SK-N-SH (cell line): ENCODE measurements around the gene TMEM94. TPM values are rescaled to one million over a fixed set of nuclear protein-coding genes. Genes with fewer than 3 reads are reported as not detected.

Source experiments
- CTCF ChIA-PET: fragments of 300-600, 350-600 bp; formaldehyde crosslinking; extraction: SDS; loops from one replicate; lab custom pipeline; 2021; lab: Yijun Ruan, JAX
- POLR2A ChIA-PET: fragments of 350-600 bp; sonication (Branson Sonifier 250); formaldehyde crosslinking; extraction: SDS; loops from one replicate; lab custom pipeline; 2020; ENCODE audit warnings: antibody characterized with exemption, inconsistent platforms; lab: Yijun Ruan, JAX
- DNase-seq: peaks from one replicate; pipeline ENCODE4 v3.0.0; 2012
- H2AFZ ChIP-seq: fragments of 200-600 bp; sonication (generic); 2 replicates; pipeline ENCODE4 v1.8.1; 2016; ENCODE audit warnings: antibody characterized with exemption, mild to moderate bottlenecking, low read depth
- H3F3A ChIP-seq: fragments of 200-600 bp; sonication (generic); replicated peaks from 2 replicates; pipeline ENCODE3; 2016; ENCODE audit warnings: antibody characterized with exemption, mild to moderate bottlenecking; ENCODE audit not compliant: insufficient read depth
- H3K27ac ChIP-seq, 2 experiments: fragments of 200-500 bp in 1 of 2; fragments of 200-600 bp in 1 of 2; sonication (Bioruptor generic) in 1 of 2; sonication (generic), shearing (Covaris generic) in 1 of 2; 2 replicates each; pipeline versions ENCODE4 v1.5.1 to v1.6.1; 2014 to 2016; ENCODE audit warnings: low read depth in 2 of 2, inconsistent platforms in 1 of 2, low read length in 1 of 2, mild to moderate bottlenecking in 1 of 2, mixed read lengths in 1 of 2
- H3K27me3 ChIP-seq: fragments of 200-600 bp; sonication (generic), shearing (Covaris generic); 2 replicates; pipeline ENCODE4 v1.6.1; 2016; ENCODE audit warnings: mixed run types; ENCODE audit not compliant: insufficient read depth
- H3K36me3 ChIP-seq, 2 experiments: fragments of 200-500 bp in 1 of 2; fragments of 200-600 bp in 1 of 2; sonication (Bioruptor generic) in 1 of 2; sonication (generic) in 1 of 2; replicated peaks in 1 of 2; 2 replicates each; pipeline versions ENCODE3 to v1.5.1; 2014 to 2016; ENCODE audit warnings: low read length in 1 of 2, mild to moderate bottlenecking in 1 of 2; ENCODE audit not compliant: insufficient read depth in 2 of 2, control insufficient read depth in 1 of 2
- H3K4me1 ChIP-seq, 2 experiments: fragments of 200-500 bp in 1 of 2; fragments of 200-600 bp in 1 of 2; sonication (Bioruptor generic) in 1 of 2; sonication (generic), shearing (Covaris generic) in 1 of 2; 2 replicates each; pipeline versions ENCODE4 v1.5.1 to v1.6.1; 2014 to 2016; ENCODE audit warnings: low read depth in 1 of 2, low read length in 1 of 2, mixed run types in 1 of 2; ENCODE audit not compliant: insufficient read depth in 2 of 2, control insufficient read depth in 1 of 2
- H3K4me2 ChIP-seq: fragments of 200-600 bp; sonication (generic), shearing (Covaris generic); 2 replicates; pipeline ENCODE4 v1.6.1; 2017; ENCODE audit warnings: mixed run types
- H3K4me3 ChIP-seq, 2 experiments: fragments of 200-500 bp in 1 of 2; fragments of 200-600 bp in 1 of 2; sonication (Bioruptor generic) in 1 of 2; sonication (generic), shearing (Covaris generic) in 1 of 2; 2 replicates each; pipeline versions ENCODE4 v1.5.1 to v1.8.1; 2014 to 2016; ENCODE audit warnings: low read depth in 2 of 2, inconsistent platforms in 1 of 2, low read length in 1 of 2, mild to moderate bottlenecking in 1 of 2, mixed read lengths in 1 of 2, moderate library complexity in 1 of 2
- H3K79me2 ChIP-seq: fragments of 200-600 bp; sonication (generic); 2 replicates; pipeline ENCODE4 v1.8.1; 2017; ENCODE audit warnings: mild to moderate bottlenecking; ENCODE audit not compliant: insufficient read depth
- H3K9ac ChIP-seq: fragments of 200-600 bp; sonication (generic); 2 replicates; pipeline ENCODE4 v1.6.1; 2017; ENCODE audit warnings: mixed run types
- H3K9me2 ChIP-seq: fragments of 200-600 bp; sonication (generic); 2 replicates; pipeline ENCODE4 v1.6.1; 2017; ENCODE audit warnings: mixed run types
- H3K9me3 ChIP-seq: fragments of 200-600 bp; sonication (generic); 2 replicates; pipeline ENCODE4 v1.6.1; 2017; ENCODE audit warnings: mixed run types, mild to moderate bottlenecking, moderate library complexity
- H4K20me1 ChIP-seq: fragments of 200-600 bp; sonication (generic); 2 replicates; pipeline ENCODE4 v1.6.1; 2017; ENCODE audit warnings: mild to moderate bottlenecking, mixed run types; ENCODE audit not compliant: insufficient read depth
- FOXJ3 ChIP-seq: sonication (generic); formaldehyde crosslinking; IDR thresholded peaks from 2 replicates; pipeline ENCODE4 v1.5.1; 2020; ENCODE audit warnings: mild to moderate bottlenecking, missing genetic modification reagents
- NFIC ChIP-seq: IDR thresholded peaks from 2 replicates; pipeline ENCODE4 v1.4.0; 2012; ENCODE audit warnings: borderline replicate concordance
- NRF1 ChIP-seq: IDR thresholded peaks from 2 replicates; pipeline ENCODE4 v1.6.1; 2012; ENCODE audit warnings: low read depth, mild to moderate bottlenecking, low read length
- RFX5 ChIP-seq: IDR thresholded peaks from 2 replicates; pipeline ENCODE4 v1.6.1; 2012; ENCODE audit warnings: mild to moderate bottlenecking, improper control_type of control experiment, low read length
- TAF1 ChIP-seq: IDR thresholded peaks from 2 replicates; pipeline ENCODE4 v1.6.1; 2012; ENCODE audit warnings: low read depth, mild to moderate bottlenecking, low read length, moderate library complexity, borderline replicate concordance
- TCF12 ChIP-seq: IDR thresholded peaks from 2 replicates; pipeline ENCODE4 v1.4.0; 2012
- YY1 ChIP-seq: IDR thresholded peaks from 2 replicates; pipeline ENCODE4 v1.4.0; 2012; ENCODE audit warnings: low read depth, mild to moderate bottlenecking
- WGBS: methylation state at CpG from one replicate; pipeline ENCODE4 v1.1.6; 2017; ENCODE audit warnings: low lambda C conversion rate; 5-methylcytosine and 5-hydroxymethylcytosine counted together
- polyA plus RNA-seq, 3 experiments: library from polyadenylated mRNA; depleted of rRNA; stranded (reverse); fragments of >200 nt; gene quantifications; 2 replicates each; pipeline ENCODE4 v1.2.3, GENCODE V29; 2012
- TF ChIP-seq, protein P1 (sequence below): IDR thresholded peaks from 2 replicates; pipeline ENCODE4 v1.6.1; 2012; ENCODE audit warnings: mild to moderate bottlenecking, low read depth, low read length, moderate library complexity
- TF ChIP-seq, protein P2 (sequence below): fragments of 200-600 bp; sonication (generic); IDR thresholded peaks from 2 replicates; pipeline ENCODE4 v1.6.1; 2017; ENCODE audit warnings: antibody characterized with exemption, mild to moderate bottlenecking, moderate library complexity

Gene TMEM94
- polyA plus RNA-seq, 1 of the 3 experiments (the other 2 are of a cell fraction) = 89.9 TPM

DNA sequence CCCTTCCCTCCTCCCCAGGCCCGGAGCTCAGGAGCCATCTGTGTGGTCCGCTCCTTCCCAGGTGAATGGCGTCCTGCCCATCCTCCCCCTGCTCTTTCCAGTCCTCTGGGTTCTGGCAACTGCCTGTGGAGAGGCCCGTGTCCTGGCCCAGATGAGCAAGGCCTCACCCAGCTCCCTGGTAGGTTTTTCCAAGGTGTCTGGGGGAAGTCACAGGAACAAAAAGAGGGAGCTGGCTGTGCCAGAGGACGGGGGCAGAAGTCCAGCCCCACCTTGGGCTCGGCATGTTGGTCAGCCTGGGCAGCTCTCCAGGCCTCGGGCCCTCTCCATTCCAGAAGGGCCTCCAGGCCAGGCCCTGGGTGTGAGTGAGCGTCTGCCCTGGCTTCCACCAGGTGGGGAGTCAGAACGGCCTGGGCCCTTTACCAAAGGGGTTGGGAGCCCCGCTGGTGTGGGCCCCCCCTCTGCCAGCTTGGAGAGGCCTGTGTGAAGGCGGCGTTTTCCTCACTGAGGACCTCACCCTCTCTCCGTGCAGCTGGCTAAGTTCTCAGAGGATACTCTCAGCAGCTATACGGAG lies 33.8 kb downstream of the TMEM94 start:
- Histone ChIP-seq H3F3A (no peaks in the 10 kb centered on the region), H3K27ac (no peak overlapping the region), H3K9ac (no peak overlapping the region), H3K4me2 (no peak overlapping the region), H3K27me3 (no peaks in the 10 kb centered on the region), H2AFZ (no peak overlapping the region), H3K4me1 (peaks cover 0 to 10% of the 10 kb centered on the region in 2 experiments; a peak in 1 of 4 replicates), H3K9me2 (no peaks in the 10 kb centered on the region), H3K79me2 (0 out of 2 replicates have a peak, but pooled peaks cover 3% of the 10 kb centered on the region), H3K9me3 (no peaks in the 10 kb centered on the region), H4K20me1 (peaks cover 5% of the 10 kb centered on the region; the same call in 1 of the 2 replicates), H3K36me3 (peaks cover 0 to 51% of the 10 kb centered on the region in 2 experiments), H3K4me3 (no peak overlapping the region)
- ChIA-PET CTCF (interaction anchor here (1.0 to 2.0 kb wide), 5 partner anchors 9 to 257 kb away, joined by 3 to 7 read pairs (median 3); partner anchors contain the start of genes MIF4GD and TSEN54), POLR2A (interaction anchor here (1.2 to 1.9 kb wide), 2 partner anchors 9 to 10 kb away, joined by 3 to 7 read pairs; no protein-coding TSS in a partner anchor)
- TF ChIP-seq, protein P1, sequence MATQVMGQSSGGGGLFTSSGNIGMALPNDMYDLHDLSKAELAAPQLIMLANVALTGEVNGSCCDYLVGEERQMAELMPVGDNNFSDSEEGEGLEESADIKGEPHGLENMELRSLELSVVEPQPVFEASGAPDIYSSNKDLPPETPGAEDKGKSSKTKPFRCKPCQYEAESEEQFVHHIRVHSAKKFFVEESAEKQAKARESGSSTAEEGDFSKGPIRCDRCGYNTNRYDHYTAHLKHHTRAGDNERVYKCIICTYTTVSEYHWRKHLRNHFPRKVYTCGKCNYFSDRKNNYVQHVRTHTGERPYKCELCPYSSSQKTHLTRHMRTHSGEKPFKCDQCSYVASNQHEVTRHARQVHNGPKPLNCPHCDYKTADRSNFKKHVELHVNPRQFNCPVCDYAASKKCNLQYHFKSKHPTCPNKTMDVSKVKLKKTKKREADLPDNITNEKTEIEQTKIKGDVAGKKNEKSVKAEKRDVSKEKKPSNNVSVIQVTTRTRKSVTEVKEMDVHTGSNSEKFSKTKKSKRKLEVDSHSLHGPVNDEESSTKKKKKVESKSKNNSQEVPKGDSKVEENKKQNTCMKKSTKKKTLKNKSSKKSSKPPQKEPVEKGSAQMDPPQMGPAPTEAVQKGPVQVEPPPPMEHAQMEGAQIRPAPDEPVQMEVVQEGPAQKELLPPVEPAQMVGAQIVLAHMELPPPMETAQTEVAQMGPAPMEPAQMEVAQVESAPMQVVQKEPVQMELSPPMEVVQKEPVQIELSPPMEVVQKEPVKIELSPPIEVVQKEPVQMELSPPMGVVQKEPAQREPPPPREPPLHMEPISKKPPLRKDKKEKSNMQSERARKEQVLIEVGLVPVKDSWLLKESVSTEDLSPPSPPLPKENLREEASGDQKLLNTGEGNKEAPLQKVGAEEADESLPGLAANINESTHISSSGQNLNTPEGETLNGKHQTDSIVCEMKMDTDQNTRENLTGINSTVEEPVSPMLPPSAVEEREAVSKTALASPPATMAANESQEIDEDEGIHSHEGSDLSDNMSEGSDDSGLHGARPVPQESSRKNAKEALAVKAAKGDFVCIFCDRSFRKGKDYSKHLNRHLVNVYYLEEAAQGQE = no peak
- TF ChIP-seq, protein P2, sequence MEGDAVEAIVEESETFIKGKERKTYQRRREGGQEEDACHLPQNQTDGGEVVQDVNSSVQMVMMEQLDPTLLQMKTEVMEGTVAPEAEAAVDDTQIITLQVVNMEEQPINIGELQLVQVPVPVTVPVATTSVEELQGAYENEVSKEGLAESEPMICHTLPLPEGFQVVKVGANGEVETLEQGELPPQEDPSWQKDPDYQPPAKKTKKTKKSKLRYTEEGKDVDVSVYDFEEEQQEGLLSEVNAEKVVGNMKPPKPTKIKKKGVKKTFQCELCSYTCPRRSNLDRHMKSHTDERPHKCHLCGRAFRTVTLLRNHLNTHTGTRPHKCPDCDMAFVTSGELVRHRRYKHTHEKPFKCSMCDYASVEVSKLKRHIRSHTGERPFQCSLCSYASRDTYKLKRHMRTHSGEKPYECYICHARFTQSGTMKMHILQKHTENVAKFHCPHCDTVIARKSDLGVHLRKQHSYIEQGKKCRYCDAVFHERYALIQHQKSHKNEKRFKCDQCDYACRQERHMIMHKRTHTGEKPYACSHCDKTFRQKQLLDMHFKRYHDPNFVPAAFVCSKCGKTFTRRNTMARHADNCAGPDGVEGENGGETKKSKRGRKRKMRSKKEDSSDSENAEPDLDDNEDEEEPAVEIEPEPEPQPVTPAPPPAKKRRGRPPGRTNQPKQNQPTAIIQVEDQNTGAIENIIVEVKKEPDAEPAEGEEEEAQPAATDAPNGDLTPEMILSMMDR = no peak
- no peak for TF ChIP-seq NFIC
- no peak for TF ChIP-seq NRF1
- no peak for TF ChIP-seq RFX5
- no peak for TF ChIP-seq TAF1
- TF ChIP-seq YY1 = no peak
- no peak for TF ChIP-seq FOXJ3 (CRISPR knock-in tag)
- no peak for TF ChIP-seq TCF12
- peak; percentile 39 for DNase-seq
- WGBS = 88% methylated on average over 8 of the region's 14 CpGs
